ENCODE measurements around the gene CD24.
"Not testable (repeated sequence)": the region's sequence is repeated elsewhere in the genome, so short reads cannot be mapped to it uniquely, and the experiment has no call there.

The CD24 gene

DNA sequence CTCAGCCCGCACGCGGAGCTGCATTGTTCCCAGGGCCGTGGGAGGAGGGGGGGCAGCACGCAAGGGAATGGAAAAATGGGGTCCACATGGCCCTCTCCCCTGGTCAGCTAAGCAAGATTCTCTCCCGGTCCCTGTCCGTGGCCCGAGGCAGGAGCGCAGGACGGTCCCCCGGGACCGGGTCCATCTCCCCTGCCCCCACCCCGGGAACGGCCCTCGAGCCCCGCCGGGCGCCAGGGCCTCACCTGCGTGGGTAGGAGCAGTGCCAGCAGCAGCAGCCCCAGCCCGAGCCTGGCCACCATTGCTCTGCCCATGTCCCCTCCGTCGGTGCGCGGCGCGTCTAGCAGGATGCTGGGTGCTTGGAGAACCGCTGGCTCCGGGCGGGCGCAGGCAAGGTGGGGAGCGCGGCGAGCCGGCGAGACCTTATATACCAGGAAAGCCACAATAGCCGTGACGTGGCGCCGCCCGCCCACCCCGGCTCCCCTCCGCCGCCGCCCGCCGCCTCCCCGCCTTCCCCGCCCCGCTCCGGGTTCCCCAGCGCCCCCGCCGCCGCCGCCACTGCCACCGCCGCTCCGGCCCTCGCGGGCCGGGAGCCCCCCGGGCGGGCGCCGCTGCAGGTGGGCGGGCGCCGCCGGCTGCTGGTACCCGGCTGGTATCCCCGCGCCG lies at the start of gene CD24:
TSS of gene CD24 (minus strand) at position 394 of the 663 bp plus-strand sequence. CDS start at position 311, 83 bp downstream.
- TF ChIP-seq, protein P1, sequence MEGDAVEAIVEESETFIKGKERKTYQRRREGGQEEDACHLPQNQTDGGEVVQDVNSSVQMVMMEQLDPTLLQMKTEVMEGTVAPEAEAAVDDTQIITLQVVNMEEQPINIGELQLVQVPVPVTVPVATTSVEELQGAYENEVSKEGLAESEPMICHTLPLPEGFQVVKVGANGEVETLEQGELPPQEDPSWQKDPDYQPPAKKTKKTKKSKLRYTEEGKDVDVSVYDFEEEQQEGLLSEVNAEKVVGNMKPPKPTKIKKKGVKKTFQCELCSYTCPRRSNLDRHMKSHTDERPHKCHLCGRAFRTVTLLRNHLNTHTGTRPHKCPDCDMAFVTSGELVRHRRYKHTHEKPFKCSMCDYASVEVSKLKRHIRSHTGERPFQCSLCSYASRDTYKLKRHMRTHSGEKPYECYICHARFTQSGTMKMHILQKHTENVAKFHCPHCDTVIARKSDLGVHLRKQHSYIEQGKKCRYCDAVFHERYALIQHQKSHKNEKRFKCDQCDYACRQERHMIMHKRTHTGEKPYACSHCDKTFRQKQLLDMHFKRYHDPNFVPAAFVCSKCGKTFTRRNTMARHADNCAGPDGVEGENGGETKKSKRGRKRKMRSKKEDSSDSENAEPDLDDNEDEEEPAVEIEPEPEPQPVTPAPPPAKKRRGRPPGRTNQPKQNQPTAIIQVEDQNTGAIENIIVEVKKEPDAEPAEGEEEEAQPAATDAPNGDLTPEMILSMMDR (IDR thresholded peaks at IDR 0.05; ENCODE audit: low read depth, low read length), result no peak
- no peak for DNase-seq (ENCODE audit: extremely low read depth, low read depth)

DNA sequence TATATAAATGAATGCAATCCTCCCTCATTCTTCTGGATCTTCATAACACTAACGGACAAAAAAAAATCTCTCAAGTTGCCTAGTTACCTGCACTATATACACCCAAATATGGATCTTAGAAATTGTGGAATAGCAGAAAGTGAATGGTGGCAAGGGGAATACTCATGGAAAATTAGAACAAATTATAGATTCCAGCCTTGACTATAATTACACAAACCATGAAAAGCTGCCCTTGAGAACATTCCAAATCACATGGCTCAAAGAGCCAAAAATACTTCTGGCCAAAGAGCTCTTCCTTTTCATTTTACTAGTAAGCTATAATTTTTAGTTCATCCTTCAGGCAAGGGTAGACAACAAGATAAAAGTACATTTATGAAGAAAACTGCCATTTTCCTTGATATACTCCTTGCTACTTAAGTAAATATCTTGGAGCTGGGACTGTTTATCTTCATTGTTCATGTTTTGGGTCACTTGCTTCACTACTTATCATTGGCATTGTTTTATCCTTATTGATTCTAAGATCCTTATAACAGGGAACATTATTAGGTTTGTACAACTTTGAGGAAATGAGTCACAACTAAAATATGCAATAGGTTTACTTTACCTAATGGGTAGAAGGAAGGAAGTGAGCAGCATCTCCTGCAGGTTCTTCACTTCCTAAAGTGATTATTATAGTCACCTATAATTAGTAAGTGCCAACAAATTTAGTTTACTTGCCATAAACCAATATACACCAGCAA lies 47.1 kb upstream of the CD24 start:
- TF ChIP-seq, protein P1 (IDR thresholded peaks at IDR 0.05; ENCODE audit: low read depth, low read length), result no peak
- no peak for DNase-seq (ENCODE audit: extremely low read depth, low read depth)

DNA sequence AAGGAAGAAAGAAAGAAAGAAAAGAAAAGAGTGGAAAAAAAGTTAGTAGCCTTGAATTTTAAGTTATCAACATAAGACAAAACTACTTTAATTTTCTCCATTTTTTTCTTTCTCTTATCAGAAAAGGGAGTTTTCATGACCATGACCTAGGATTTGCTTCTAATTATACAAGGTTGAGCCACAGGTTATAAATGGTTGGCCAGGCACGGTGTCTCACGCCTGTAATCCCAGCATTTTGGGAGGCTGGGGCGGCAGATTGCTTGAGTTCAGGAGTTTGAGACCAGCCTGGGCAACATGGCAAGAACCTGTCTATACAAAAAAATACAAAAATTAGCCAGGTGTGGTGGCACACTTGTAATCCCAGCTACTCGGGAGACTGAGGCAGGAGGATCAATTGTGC lies 45.7 kb upstream of the CD24 start:
- DNase-seq (ENCODE audit: extremely low read depth, low read depth), result no peak
- TF ChIP-seq, protein P1 (IDR thresholded peaks at IDR 0.05; ENCODE audit: low read depth, low read length), result no peak

DNA sequence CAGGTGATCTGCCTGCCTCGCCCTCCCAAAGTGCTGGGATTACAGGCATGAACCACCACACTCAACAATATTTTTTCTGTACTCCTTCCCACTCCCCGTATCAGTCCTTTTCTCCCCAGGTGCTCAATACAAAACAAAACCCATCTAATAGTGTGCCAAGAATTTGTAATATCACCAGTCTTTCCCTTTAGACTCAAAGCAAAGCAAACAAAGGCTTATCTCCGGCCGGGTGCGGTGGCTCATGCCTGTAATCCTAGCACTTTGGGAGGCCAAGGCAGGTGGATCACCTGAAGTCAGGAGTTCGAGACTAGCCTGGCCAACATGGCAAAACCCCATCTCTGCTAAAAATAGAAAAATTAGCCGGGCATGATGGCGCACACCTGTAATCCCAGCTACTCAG lies 45.1 kb upstream of the CD24 start:
- DNase-seq (ENCODE audit: extremely low read depth, low read depth), result not testable (repeated sequence)

- no peak for DNase-seq (ENCODE audit: extremely low read depth, low read depth)
- TF ChIP-seq, protein P1 (IDR thresholded peaks at IDR 0.05; ENCODE audit: low read depth, low read length), result no peak
Measured at GRCh38 chr6:107019047-107019446, 44.5 kb upstream of the CD24 start.

DNA sequence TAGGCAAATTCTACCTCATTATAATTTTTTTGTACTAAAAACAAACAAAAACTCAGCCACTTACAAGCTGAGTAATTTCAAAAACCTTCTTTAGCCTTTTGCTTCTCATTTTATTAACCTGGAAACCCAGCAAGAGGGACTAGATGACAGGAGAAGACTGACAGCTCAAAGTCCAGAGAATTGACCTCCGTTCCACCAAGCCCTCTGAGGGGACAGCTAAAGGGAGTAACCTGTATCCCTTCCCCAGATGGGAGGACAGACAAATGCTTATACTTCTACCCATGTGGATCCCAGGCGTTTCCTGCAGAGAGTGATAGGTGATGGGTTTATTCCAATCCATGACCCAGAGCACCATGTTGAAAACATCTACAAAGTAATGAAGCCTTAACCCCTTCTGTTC lies 35.0 kb upstream of the CD24 start:
- DNase-seq (ENCODE audit: extremely low read depth, low read depth), result no peak
- TF ChIP-seq, protein P1 (IDR thresholded peaks at IDR 0.05; ENCODE audit: low read depth, low read length), result no peak

DNA sequence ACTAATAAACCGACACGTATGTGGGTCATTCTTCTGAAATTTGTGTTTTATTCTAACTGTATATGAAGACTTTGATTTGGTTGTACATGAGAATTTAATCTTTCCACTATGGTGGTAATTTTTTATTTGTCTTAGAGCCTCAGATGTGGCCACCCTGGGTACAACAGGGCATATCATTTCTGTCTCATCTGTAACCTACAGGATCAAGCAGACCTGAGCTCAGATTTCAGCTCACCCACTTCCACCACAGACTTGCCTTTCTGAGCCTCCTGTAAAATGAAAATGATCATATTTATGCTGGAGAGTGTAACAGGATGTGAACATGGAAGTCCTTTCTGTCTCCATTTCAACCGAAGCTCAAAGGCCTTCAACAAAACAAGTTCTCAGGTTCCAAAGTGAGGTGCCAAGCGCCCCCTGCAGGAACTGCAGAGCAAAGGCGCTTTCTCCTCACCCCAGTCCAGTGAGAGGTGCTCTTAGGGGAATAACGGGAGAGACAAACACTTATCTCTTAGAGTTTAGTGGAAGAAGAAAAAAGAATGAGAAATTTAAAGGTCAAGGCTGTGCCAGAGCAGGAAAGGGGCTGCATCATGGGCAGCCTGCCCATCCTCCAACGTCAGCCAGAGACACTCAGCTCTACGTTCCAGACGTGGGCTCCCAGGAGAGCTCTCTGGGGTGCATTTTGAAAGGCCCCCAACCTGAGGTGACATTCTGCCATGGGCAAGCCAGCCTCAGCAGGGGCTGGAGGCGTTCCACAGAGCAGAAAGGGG lies 23.0 kb upstream of the CD24 start:
- peak; percentile 12 for DNase-seq (ENCODE audit: extremely low read depth, low read depth)
- TF ChIP-seq, protein P1 (IDR thresholded peaks at IDR 0.05; ENCODE audit: low read depth, low read length), result peak; percentile 85
